AG04450 (cell line): ENCODE results near the gene LYRM2. TPM values are rescaled to one million over a fixed set of nuclear protein-coding genes. Genes with fewer than 3 reads are reported as not detected.

Experiments
- CTCF ChIA-PET: fragments of 300-600, 350-600 bp; formaldehyde crosslinking; extraction: SDS; loops from one replicate; lab custom pipeline; 2022; ENCODE audit warnings: antibody characterized with exemption, inconsistent platforms; lab: Charles Lee
- POLR2A ChIA-PET: fragments of 350-600 bp; formaldehyde crosslinking; extraction: SDS; loops from one replicate; lab custom pipeline; 2021; ENCODE audit warnings: antibody characterized with exemption, inconsistent platforms; lab: Yijun Ruan, JAX
- DNase-seq: peaks from one replicate; pipeline ENCODE4 v3.0.0-alpha.2; 2011; ENCODE audit warnings: low read depth, low spot score
- H3K27ac ChIP-seq: one replicate; pipeline ENCODE4 v1.5.1; 2012; ENCODE audit warnings: low read depth, low read length, control low read depth
- H3K27me3 ChIP-seq: one replicate; pipeline ENCODE4 v1.6.0; 2012; ENCODE audit warnings: low read length; ENCODE audit not compliant: control insufficient read depth, insufficient read depth
- H3K4me3 ChIP-seq: 2 replicates; pipeline ENCODE4 v1.5.1; 2011; ENCODE audit warnings: mild to moderate bottlenecking, low read depth, low read length, control low read depth
- H3K9me3 ChIP-seq: 2 replicates; pipeline ENCODE4 v1.5.1; 2012; ENCODE audit warnings: low read length; ENCODE audit not compliant: control insufficient read depth, insufficient read depth
- polyA plus RNA-seq: library from polyadenylated mRNA; depleted of rRNA; stranded (reverse); fragments of >200 nt; gene quantifications from 2 replicates; pipeline ENCODE4 v1.2.3, GENCODE V29; 2011
- TF ChIP-seq, protein P1 (sequence below): IDR thresholded peaks from 2 replicates; pipeline ENCODE4 v1.5.1; 2011; ENCODE audit warnings: low read depth, low read length, control low read depth, inconsistent platforms

The LYRM2 gene
- polyA plus RNA-seq, 1 experiment: 58.5 TPM

- CTCF ChIA-PET: no interaction called here
- TF ChIP-seq, protein P1, sequence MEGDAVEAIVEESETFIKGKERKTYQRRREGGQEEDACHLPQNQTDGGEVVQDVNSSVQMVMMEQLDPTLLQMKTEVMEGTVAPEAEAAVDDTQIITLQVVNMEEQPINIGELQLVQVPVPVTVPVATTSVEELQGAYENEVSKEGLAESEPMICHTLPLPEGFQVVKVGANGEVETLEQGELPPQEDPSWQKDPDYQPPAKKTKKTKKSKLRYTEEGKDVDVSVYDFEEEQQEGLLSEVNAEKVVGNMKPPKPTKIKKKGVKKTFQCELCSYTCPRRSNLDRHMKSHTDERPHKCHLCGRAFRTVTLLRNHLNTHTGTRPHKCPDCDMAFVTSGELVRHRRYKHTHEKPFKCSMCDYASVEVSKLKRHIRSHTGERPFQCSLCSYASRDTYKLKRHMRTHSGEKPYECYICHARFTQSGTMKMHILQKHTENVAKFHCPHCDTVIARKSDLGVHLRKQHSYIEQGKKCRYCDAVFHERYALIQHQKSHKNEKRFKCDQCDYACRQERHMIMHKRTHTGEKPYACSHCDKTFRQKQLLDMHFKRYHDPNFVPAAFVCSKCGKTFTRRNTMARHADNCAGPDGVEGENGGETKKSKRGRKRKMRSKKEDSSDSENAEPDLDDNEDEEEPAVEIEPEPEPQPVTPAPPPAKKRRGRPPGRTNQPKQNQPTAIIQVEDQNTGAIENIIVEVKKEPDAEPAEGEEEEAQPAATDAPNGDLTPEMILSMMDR: no peak
- Histone ChIP-seq H3K9me3 (no peaks in the 10 kb centered on the region), H3K27ac (no peak overlapping the region), H3K27me3 (no peaks in the 10 kb centered on the region), H3K4me3 (no peak overlapping the region)
- POLR2A ChIA-PET: no interaction called here
- DNase-seq: no peak
Measured at GRCh38 chr6:89542081-89542857, 96.3 kb downstream of the LYRM2 start.

- Histone ChIP-seq H3K27me3 (no peaks in the 10 kb centered on the region), H3K4me3 (no peak overlapping the region), H3K27ac (no peak overlapping the region), H3K9me3 (no peaks in the 10 kb centered on the region)
- ChIA-PET CTCF (no interaction called here), POLR2A (no interaction called here)
- no peak for DNase-seq
- TF ChIP-seq, protein P1: no peak
Measured at GRCh38 chr6:89539779-89540178, 98.8 kb downstream of the LYRM2 start.

DNA sequence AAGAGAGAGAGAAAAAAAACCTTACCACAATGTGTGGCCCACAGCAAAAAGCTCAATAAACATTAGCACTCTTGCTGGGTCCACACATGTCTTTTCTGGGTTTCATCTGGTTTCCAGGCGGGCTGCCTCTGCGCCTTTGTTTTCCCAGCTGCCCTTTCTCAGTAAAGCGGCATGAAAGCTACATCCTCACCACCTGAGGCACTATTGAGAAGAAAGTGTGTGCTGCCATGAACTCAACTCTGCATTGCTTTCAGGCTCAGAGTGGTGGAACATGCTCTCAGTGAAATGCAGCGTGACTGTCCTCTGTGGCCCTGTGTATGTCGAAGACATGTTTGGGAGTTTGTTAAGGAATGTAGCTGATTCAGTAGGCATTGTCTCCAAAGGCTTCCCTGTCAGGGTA lies 102.3 kb downstream of the LYRM2 start:
- no peaks in the 10 kb centered on the region for H3K9me3 ChIP-seq
- no peak for DNase-seq
- H3K4me3 ChIP-seq: no peak overlapping the region
- ChIA-PET POLR2A (no interaction called here), CTCF (no interaction called here)
- no peaks in the 10 kb centered on the region for H3K27me3 ChIP-seq
- no peak overlapping the region for H3K27ac ChIP-seq
- TF ChIP-seq, protein P1: no peak

GRCh38 chr6:89530982-89531381 lies 107.6 kb downstream of the LYRM2 start:
- no peak for DNase-seq
- Histone ChIP-seq H3K27me3 (no peaks in the 10 kb centered on the region), H3K4me3 (no peak overlapping the region), H3K9me3 (no peaks in the 10 kb centered on the region), H3K27ac (no peak overlapping the region)
- CTCF ChIA-PET: no interaction called here
- TF ChIP-seq, protein P1: no peak
- POLR2A ChIA-PET: no interaction called here

- H3K27ac ChIP-seq: no peak overlapping the region
- POLR2A ChIA-PET: interaction anchor here (0.7 kb wide), 1 partner anchor 15 kb away, joined by 3 read pairs; no protein-coding TSS in a partner anchor
- H3K4me3 ChIP-seq: no peak overlapping the region
- no peak for DNase-seq
- CTCF ChIA-PET: no interaction called here
- no peaks in the 10 kb centered on the region for H3K27me3 ChIP-seq
- no peaks in the 10 kb centered on the region for H3K9me3 ChIP-seq
- TF ChIP-seq, protein P1: no peak
Measured at GRCh38 chr6:89528866-89529265, 109.7 kb downstream of the LYRM2 start.
